Right lobe of liver (tissue), 6 donors: Measurements from ENCODE around the gene DNER. TPM values are rescaled to one million over a fixed set of nuclear protein-coding genes. Genes with fewer than 3 reads are reported as not detected.
"Not testable (repeated sequence)": the region's sequence is repeated elsewhere in the genome, so short reads cannot be mapped to it uniquely, and the experiment has no call there.

Source experiments
- ATAC-seq, 4 donors: fragments of 200-7000 bp; cut with Tn5 transposase; one replicate each; pipeline ENCODE4 v1.9.1; 2020; ENCODE audit warnings: mild to moderate bottlenecking in 4 of 4, moderate library complexity in 4 of 4
- DNase-seq, 3 donors: peaks; one replicate each; pipeline ENCODE4 v3.0.0-alpha.2; 2020
- H3K27ac ChIP-seq, 3 donors: fragments of 200-600 bp; one replicate each; pipeline ENCODE4 v1.8.0; 2022
- H3K27me3 ChIP-seq, 2 donors: fragments of 200-600 bp; one replicate each; pipeline ENCODE4 v1.8.0; 2022
- H3K36me3 ChIP-seq, 4 donors: fragments of 200-600 bp; sonication (generic) in 1 of 4; one replicate each; pipeline versions ENCODE4 v1.5.1 to v1.8.0; 2017 to 2022; ENCODE audit warnings: control low read depth in 1 of 4
- H3K4me1 ChIP-seq, 4 donors: fragments of 200-600 bp; sonication (generic) in 1 of 4; one replicate each; pipeline versions ENCODE4 v1.5.1 to v1.8.0; 2017 to 2022; ENCODE audit warnings: control low read depth in 1 of 4
- H3K4me3 ChIP-seq, 3 donors: fragments of 200-600 bp; one replicate each; pipeline ENCODE4 v1.8.0; 2022
- H3K9me3 ChIP-seq, 4 donors: fragments of 200-600 bp; sonication (generic) in 1 of 4; one replicate each; pipeline versions ENCODE4 v1.5.1 to v1.8.0; 2017 to 2022; ENCODE audit warnings: control low read depth in 1 of 4
- POLR2A ChIP-seq: fragments of 450-650 bp; IDR thresholded peaks from one replicate; pipeline ENCODE4 v1.6.1; 2017; ENCODE audit warnings: antibody characterized with exemption, mild to moderate bottlenecking
- WGBS: methylation state at CpG from one replicate; pipeline ENCODE4 v1.1.6; 2018; ENCODE audit warnings: low coverage, low lambda C conversion rate; ENCODE audit not compliant: insufficient coverage; ENCODE audit errors: missing lambda C conversion rate; 5-methylcytosine and 5-hydroxymethylcytosine counted together
- intact Hi-C, 2 donors: fragments of 100-400 bp; cut with DNase I; formaldehyde crosslinking; loops; one replicate each; pipeline versions ENCODE4 v1.11.2 to v1.14.1; 2022
- total RNA-seq, 6 experiments: library from RNA; depleted of rRNA in 2 of 6; stranded (reverse); fragments of >200 nt in 2 of 6; fragmentation: NEBNext Ultra II Directional in 3 of 6; extraction: Animal tissue kit (Norgen Biotek cat#: 25700) in 3 of 6; gene quantifications; one replicate each; pipeline versions ENCODE4 v1.1.0 to v1.2.4, GENCODE V29; 2016 to 2023
- TF ChIP-seq, protein P1 (sequence below), 4 donors: fragments of 200-600 bp in 3 of 4; fragments of 450-650 bp in 1 of 4; IDR thresholded peaks; one replicate each; pipeline versions ENCODE4 v1.5.1 to v1.8.0; 2016 to 2022; ENCODE audit warnings: antibody characterized with exemption in 4 of 4, mild to moderate bottlenecking in 2 of 4
- donor health status: DM: no; HTN: yes; CAD: no.
- donor health status: DM: no; HTN: no; CAD: no.
- donor health status: DM: no; HTN: no; CAD: no.
- donor health status: DM: no; HTN: yes; CAD: no.
- donor health status: DM: no; HTN: yes; CAD: no.

Gene DNER
- total RNA-seq, 6 experiments from 2014 or later: 0.13 TPM; not detected in 5

DNA sequence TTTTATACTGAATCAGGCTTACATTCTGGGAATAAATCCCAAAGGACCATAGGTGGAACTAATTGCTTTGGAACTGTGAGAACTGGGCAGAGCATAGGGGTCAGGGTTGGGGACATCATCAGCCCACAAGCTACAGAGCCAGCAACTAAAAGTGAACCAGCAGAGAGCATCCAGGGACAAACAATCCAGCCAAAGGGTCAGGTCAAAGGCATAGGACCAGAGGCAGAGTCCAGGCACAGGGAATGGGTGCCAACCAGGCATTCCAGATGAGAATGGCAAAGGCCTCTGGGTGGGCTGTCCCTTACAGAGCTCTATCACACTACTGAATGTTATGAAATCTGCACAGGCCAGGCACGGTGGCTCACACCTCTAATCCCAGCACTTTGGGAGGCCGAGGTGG is 12.3 kb upstream of the DNER start:
- Histone ChIP-seq H3K27ac (no peak overlapping the region), H3K27me3 (no peaks in the 10 kb centered on the region), H3K4me1 (no peaks in the 10 kb centered on the region), H3K4me3 (no peak overlapping the region), H3K9me3 (no peaks in the 10 kb centered on the region), H3K36me3 (no peaks in the 10 kb centered on the region)
- 40% methylated on average over 1 of the region's 2 CpGs for WGBS
- ATAC-seq: peak; percentile 26 to 86 (median 56)
- TF ChIP-seq, protein P1, sequence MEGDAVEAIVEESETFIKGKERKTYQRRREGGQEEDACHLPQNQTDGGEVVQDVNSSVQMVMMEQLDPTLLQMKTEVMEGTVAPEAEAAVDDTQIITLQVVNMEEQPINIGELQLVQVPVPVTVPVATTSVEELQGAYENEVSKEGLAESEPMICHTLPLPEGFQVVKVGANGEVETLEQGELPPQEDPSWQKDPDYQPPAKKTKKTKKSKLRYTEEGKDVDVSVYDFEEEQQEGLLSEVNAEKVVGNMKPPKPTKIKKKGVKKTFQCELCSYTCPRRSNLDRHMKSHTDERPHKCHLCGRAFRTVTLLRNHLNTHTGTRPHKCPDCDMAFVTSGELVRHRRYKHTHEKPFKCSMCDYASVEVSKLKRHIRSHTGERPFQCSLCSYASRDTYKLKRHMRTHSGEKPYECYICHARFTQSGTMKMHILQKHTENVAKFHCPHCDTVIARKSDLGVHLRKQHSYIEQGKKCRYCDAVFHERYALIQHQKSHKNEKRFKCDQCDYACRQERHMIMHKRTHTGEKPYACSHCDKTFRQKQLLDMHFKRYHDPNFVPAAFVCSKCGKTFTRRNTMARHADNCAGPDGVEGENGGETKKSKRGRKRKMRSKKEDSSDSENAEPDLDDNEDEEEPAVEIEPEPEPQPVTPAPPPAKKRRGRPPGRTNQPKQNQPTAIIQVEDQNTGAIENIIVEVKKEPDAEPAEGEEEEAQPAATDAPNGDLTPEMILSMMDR (IDR thresholded peaks at IDR 0.05): no peak
- no peak for TF ChIP-seq POLR2A
- intact Hi-C loops: no loop called here
- DNase-seq: peak in 1 of 3 donors; percentile 84

DNA sequence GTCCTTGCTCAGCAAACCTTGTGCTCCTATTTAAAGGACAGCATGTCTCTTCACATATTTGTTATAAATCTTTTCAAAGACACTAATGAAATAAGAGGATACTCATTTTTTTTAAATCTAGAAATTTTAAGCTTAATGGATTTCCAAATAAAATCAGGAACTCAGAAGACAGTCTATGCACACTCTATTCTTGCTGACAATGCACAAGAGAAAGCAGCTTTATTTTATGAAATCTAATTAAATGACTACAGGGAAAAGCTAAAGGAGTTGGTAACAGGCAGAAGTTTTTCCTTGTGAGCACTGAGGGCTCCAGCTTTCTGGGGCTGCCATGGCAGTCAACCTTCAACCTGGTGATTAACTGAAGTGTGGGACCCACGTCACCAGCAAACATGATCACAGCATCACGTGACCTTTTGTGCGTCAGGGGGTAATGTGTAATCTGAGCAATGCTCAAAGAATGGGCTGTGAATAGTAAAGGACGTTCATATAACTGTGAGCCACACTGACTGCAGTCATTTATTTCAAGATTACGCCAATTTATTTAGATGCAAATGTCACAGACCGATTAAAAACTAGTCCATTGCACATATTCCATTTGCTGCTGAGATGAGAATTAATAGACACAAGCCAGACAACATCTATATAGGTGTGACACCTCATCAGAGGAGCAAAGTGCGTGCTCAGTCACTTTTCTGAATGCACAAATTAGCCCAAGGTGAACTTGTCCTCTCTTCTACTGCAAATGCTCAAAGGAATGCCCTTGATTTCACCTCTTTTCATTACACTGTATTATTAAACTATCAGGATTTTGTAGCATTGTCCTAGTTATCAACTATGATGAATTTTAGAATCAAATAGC is 11.6 kb upstream of the DNER start:
- H3K9me3 ChIP-seq: no peaks in the 10 kb centered on the region
- WGBS: 59% methylated on average over 7 of the region's 7 CpGs
- no peak overlapping the region for H3K4me3 ChIP-seq
- no peak overlapping the region for H3K27ac ChIP-seq
- no peaks in the 10 kb centered on the region for H3K36me3 ChIP-seq
- intact Hi-C loops: no loop called here
- TF ChIP-seq, protein P1 (IDR thresholded peaks at IDR 0.05): no peak
- TF ChIP-seq POLR2A: no peak
- no peaks in the 10 kb centered on the region for H3K27me3 ChIP-seq
- H3K4me1 ChIP-seq: no peaks in the 10 kb centered on the region
- DNase-seq (no peak), ATAC-seq (no peak)

DNA sequence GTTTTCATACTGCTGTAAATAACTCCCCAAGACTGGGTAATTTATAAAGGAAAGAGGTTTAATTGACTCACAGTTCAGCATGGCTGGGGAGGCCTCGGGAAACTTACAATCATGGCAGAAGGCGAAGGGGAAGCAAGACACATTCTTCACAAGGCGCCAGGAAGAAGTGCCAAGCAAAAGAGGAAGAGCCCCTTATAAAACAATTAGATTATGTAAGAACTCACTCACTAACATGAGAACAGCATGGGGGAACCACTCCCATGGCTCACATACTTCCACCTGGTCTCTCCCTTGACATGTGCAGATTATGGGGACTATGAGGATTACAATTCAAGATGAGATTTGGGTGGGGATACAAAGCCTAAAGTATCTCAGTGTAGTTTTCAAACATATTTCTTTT is 8.8 kb upstream of the DNER start:
- H3K27me3 ChIP-seq, intact Hi-C loops, H3K9me3 ChIP-seq, H3K4me1 ChIP-seq, DNase-seq, H3K36me3 ChIP-seq, ATAC-seq, H3K27ac ChIP-seq, H3K4me3 ChIP-seq: not testable (repeated sequence)
- WGBS: 68% methylated on average over 3 of the region's 3 CpGs

DNA sequence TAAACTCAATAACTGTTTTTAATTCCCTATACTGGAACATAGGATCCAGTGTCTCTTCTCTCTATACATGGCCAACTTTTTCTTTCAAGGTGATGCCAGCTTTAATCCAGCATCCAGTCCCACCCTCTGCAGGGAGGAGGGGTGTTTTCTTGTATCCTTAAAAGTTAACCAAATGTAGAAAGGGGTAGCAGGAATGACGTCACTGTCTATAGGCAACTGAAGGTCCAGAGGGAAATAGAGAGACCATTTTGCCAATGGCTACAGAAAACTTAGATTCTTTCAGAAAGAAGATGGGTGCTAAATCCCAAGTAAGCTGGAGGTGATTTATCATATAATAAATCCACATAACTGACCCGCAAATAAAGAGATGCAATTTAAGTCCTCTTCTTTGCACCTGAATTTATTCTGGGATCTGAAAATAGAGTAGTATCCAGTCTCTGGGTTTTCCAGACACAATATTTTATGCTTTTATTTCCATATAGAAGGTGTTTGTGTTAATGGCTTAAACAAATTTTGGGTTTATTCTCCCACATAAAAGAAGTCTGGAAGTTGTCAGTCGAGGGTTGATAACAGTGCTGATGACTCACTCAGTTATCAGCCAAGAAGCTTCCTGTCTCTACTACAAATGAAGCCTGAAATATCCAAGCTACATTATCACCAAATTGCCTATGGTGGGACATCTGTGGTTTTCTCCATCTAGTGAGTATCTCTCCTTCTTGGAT is 5.7 kb upstream of the DNER start:
- Histone ChIP-seq H3K4me1 (peaks cover 0 to 1% (median 0%) of the 10 kb centered on the region in 4 donors), H3K9me3 (no peaks in the 10 kb centered on the region), H3K27me3 (peaks cover 0 to 10% of the 10 kb centered on the region in 2 donors), H3K4me3 (no peak overlapping the region), H3K27ac (no peak overlapping the region), H3K36me3 (no peaks in the 10 kb centered on the region)
- DNase-seq (no peak), ATAC-seq (no peak)
- 47% methylated on average over 3 of the region's 3 CpGs for WGBS
- TF ChIP-seq, protein P1 (IDR thresholded peaks at IDR 0.05): no peak
- TF ChIP-seq POLR2A: no peak
- intact Hi-C loops: no loop called here

DNA sequence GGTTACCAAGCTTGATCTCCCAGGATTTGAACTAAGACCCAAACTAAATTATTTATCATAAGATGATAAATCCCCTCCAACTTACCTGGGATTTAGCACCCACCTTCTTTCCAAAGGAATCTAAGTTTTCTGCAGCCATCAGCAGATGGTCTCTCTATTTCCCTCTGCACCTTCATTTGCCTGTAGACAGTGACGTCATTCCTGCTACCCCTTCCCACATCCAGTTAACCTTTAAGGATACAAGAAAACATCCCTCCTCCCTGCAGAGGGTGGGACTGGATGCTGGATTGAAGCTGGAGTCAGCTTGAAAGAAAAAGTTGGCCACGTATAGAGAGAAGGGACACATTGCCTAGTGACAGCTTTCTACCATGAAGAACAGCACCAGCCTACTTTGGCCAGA is 3.7 kb upstream of the DNER start:
- 42% methylated on average over 2 of the region's 2 CpGs for WGBS
- H3K36me3 ChIP-seq: no peaks in the 10 kb centered on the region
- no peak for ATAC-seq
- H3K4me3 ChIP-seq: no peak overlapping the region
- intact Hi-C loops: no loop called here
- H3K9me3 ChIP-seq: no peaks in the 10 kb centered on the region
- no peak for DNase-seq
- H3K27ac ChIP-seq: no peak overlapping the region
- no peak for TF ChIP-seq POLR2A
- TF ChIP-seq, protein P1 (IDR thresholded peaks at IDR 0.05): no peak
- H3K27me3 ChIP-seq: peaks cover 5 to 27% of the 10 kb centered on the region in 2 donors
- H3K4me1 ChIP-seq: peaks cover 0 to 15% (median 0%) of the 10 kb centered on the region in 4 donors
